Cardiac muscle cell (in vitro differentiated cells and primary cell): ENCODE results near the gene CAVIN3. TPM values are rescaled to one million over a fixed set of nuclear protein-coding genes. Genes with fewer than 3 reads are reported as not detected.

Experiments used
- DNase-seq, 2 donors: peaks; one replicate each; pipeline versions ENCODE4 v3.0.0 to v3.0.0-alpha.2; 2010 to 2017; ENCODE audit warnings: low read depth in 1 of 2, low spot score in 1 of 2
- H3K27ac ChIP-seq: fragments of 200-600 bp; sonication (generic); 2 replicates; pipeline ENCODE4 v1.5.1; 2016
- H3K27me3 ChIP-seq: fragments of 200-600 bp; sonication (generic); 2 replicates; pipeline ENCODE4 v1.6.0; 2016; ENCODE audit warnings: control low read depth
- H3K36me3 ChIP-seq: fragments of 200-600 bp; sonication (generic); 2 replicates; pipeline ENCODE4 v1.5.1; 2016; ENCODE audit warnings: control low read depth
- H3K4me1 ChIP-seq: fragments of 200-600 bp; sonication (generic); 2 replicates; pipeline ENCODE4 v1.8.1; 2017; ENCODE audit warnings: low read depth, mild to moderate bottlenecking, mixed run types
- H3K4me3 ChIP-seq: fragments of 200-600 bp; sonication (generic); 2 replicates; pipeline ENCODE4 v1.5.1; 2016; ENCODE audit warnings: mild to moderate bottlenecking
- H3K9me3 ChIP-seq: fragments of 200-600 bp; sonication (generic); 2 replicates; pipeline ENCODE4 v1.5.1; 2017; ENCODE audit warnings: low read depth, mild to moderate bottlenecking, control low read depth
- CTCF ChIP-seq: IDR thresholded peaks from 2 replicates; pipeline ENCODE4 v1.5.1; 2012; ENCODE audit warnings: low read depth, mild to moderate bottlenecking, low read length
- polyA plus RNA-seq: library from polyadenylated mRNA; unstranded; fragments of >200 nt; fragmentation: Nextera tagmentation; extraction: Ambion mirVana; gene quantifications from 2 replicates; pipeline ENCODE4 v1.2.1, GENCODE V29; 2016
- total RNA-seq: library from RNA; depleted of rRNA; stranded (reverse); fragments of >200 nt; gene quantifications from 2 replicates; pipeline ENCODE4 v1.2.3, GENCODE V29; 2016

CAVIN3 gene
- total and polyA plus RNA-seq, 2 experiments from 2014 or later = 54.5 to 76.1 TPM

GRCh38 chr11:6303661-6304060, 16.6 kb downstream of the CAVIN3 start:
- Histone ChIP-seq H3K27me3 (no peaks in the 10 kb centered on the region), H3K27ac (no peak overlapping the region), H3K9me3 (no peaks in the 10 kb centered on the region), H3K36me3 (no peaks in the 10 kb centered on the region), H3K4me3 (no peak overlapping the region), H3K4me1 (peaks cover 8% of the 10 kb centered on the region)
- TF ChIP-seq CTCF = no peak
- DNase-seq = peak in 1 of 2 donors; percentile 18

DNA sequence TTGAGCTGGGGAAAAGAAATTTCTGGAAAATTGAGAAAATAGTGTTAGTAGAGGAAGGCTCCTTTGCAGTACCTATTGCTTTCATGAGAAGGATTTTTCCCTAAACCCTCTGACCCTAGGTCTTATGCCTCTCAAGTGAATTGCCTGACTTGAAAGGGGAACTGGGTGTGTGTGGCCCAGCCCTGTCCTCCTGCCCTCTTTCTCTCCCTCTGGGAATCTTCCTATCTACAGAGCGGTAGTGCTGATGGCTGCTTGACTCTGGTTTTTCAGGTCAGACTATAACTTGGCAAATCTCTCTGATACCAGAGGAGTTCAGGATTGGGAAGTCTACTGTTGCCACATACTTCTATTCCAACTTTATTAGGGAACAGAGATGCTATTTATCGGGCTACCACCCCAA, 19.2 kb downstream of the CAVIN3 start:
- DNase-seq = no peak
- Histone ChIP-seq H3K27ac (no peak overlapping the region), H3K4me1 (peaks cover 8% of the 10 kb centered on the region), H3K4me3 (no peak overlapping the region), H3K36me3 (no peaks in the 10 kb centered on the region), H3K27me3 (no peaks in the 10 kb centered on the region), H3K9me3 (no peaks in the 10 kb centered on the region)
- TF ChIP-seq CTCF = no peak

GRCh38 chr11:6300325-6300724, 20.0 kb downstream of the CAVIN3 start:
- Histone ChIP-seq H3K27me3 (no peaks in the 10 kb centered on the region), H3K4me1 (peaks cover 8% of the 10 kb centered on the region), H3K36me3 (no peaks in the 10 kb centered on the region), H3K9me3 (no peaks in the 10 kb centered on the region), H3K4me3 (no peak overlapping the region), H3K27ac (no peak overlapping the region)
- no peak for TF ChIP-seq CTCF
- no peak for DNase-seq

- Histone ChIP-seq H3K27ac (no peak overlapping the region), H3K27me3 (no peaks in the 10 kb centered on the region), H3K9me3 (no peaks in the 10 kb centered on the region), H3K4me3 (no peak overlapping the region), H3K4me1 (peaks cover 4% of the 10 kb centered on the region), H3K36me3 (no peaks in the 10 kb centered on the region)
- peak; percentile 45 to 73 for DNase-seq
- peak; percentile 63 for TF ChIP-seq CTCF
Observed at GRCh38 chr11:6298605-6299004, 21.7 kb downstream of the CAVIN3 start.

GRCh38 chr11:6297831-6298230, 22.5 kb downstream of the CAVIN3 start:
- Histone ChIP-seq H3K27ac (no peak overlapping the region), H3K36me3 (no peaks in the 10 kb centered on the region), H3K4me1 (no peaks in the 10 kb centered on the region), H3K9me3 (no peaks in the 10 kb centered on the region), H3K27me3 (no peaks in the 10 kb centered on the region), H3K4me3 (no peak overlapping the region)
- no peak for DNase-seq
- TF ChIP-seq CTCF = peak; percentile 43

- Histone ChIP-seq H3K4me3 (no peak overlapping the region), H3K27me3 (no peaks in the 10 kb centered on the region), H3K4me1 (peaks cover 7% of the 10 kb centered on the region), H3K27ac (no peak overlapping the region), H3K9me3 (no peaks in the 10 kb centered on the region), H3K36me3 (no peaks in the 10 kb centered on the region)
- DNase-seq = peak in 1 of 2 donors; percentile 26
- no peak for TF ChIP-seq CTCF
Observed at GRCh38 chr11:6285019-6285418, 35.3 kb downstream of the CAVIN3 start.
